T-helper 2 cell treated with Interferon-gamma antibody and Interleukin-4, amounts not matched to agents 5 μg/mL and 100 μg/mL, for 36 hours (primary cell): ENCODE measurements around the gene LILRB3.
"Not testable (repeated sequence)": the region's sequence is repeated elsewhere in the genome, so short reads cannot be mapped to it uniquely, and the experiment has no call there.

Experiments
- DNase-seq: peaks from one replicate; pipeline ENCODE4 v3.0.0; 2021; ENCODE audit warnings: low spot score
- H3K27ac Mint-ChIP-seq: one replicate; pipeline ENCODE4 v1.8.0; 2021; ENCODE audit warnings: mild to moderate bottlenecking, mixed read lengths
- H3K27me3 Mint-ChIP-seq: one replicate; pipeline ENCODE4 v1.8.0; 2021; ENCODE audit warnings: low read depth, mixed read lengths
- H3K36me3 Mint-ChIP-seq: one replicate; pipeline ENCODE4 v1.8.0; 2021; ENCODE audit warnings: low read depth, mixed read lengths
- H3K4me1 Mint-ChIP-seq: one replicate; pipeline ENCODE4 v1.8.0; 2021; ENCODE audit warnings: low read depth, mixed read lengths
- H3K4me3 Mint-ChIP-seq: one replicate; pipeline ENCODE4 v1.8.0; 2022; ENCODE audit warnings: mild to moderate bottlenecking, moderate library complexity, mixed read lengths
- H3K9me3 Mint-ChIP-seq: one replicate; pipeline ENCODE4 v1.8.0; 2021; ENCODE audit warnings: mixed read lengths

Gene LILRB3

DNA sequence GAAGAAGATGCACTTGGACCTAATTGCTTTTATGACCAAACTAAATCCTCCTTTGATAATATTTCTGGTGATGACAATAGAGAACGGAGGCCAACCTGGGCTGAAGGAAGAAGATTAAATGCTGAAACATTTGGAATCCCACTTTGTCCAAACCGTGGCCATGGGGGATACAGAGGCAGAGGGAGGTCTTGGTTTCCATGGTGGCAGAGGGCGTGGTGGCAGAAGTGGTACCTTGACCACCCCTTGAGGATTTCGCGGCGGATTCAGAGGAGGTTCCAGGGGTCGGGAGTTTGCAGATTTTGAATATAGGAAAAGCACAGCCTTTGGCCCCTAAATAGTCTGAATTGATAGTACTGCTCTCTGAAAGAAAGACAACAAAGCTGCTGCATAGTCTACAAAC, 7.2 kb upstream of the LILRB3 start:
- H3K9me3 Mint-ChIP-seq, result peaks cover 3% of the 10 kb centered on the region
- peaks cover 33% of the 10 kb centered on the region for H3K27me3 Mint-ChIP-seq
- peaks cover 3% of the 10 kb centered on the region for H3K4me1 Mint-ChIP-seq
- no peak overlapping the region for H3K27ac Mint-ChIP-seq
- DNase-seq, result no peak
- H3K4me3 Mint-ChIP-seq, result no peak overlapping the region
- H3K36me3 Mint-ChIP-seq, result no peaks in the 10 kb centered on the region

- no peak for DNase-seq
- Mint-ChIP-seq H3K27ac (no peak overlapping the region), H3K4me1 (peaks cover 3% of the 10 kb centered on the region), H3K36me3 (no peaks in the 10 kb centered on the region), H3K27me3 (peaks cover 25% of the 10 kb centered on the region), H3K9me3 (peaks cover 3% of the 10 kb centered on the region), H3K4me3 (no peak overlapping the region)
These were observed 6.3 kb upstream of the LILRB3 start for GRCh38 chr19:54229146-54229545.

- DNase-seq, H3K4me3 Mint-ChIP-seq, H3K4me1 Mint-ChIP-seq, H3K36me3 Mint-ChIP-seq, H3K9me3 Mint-ChIP-seq, H3K27ac Mint-ChIP-seq: not testable (repeated sequence)
- H3K27me3 Mint-ChIP-seq, result peaks cover 11% of the 10 kb centered on the region
These were observed 1.8 kb upstream of the LILRB3 start for GRCh38 chr19:54224619-54225018.

DNA sequence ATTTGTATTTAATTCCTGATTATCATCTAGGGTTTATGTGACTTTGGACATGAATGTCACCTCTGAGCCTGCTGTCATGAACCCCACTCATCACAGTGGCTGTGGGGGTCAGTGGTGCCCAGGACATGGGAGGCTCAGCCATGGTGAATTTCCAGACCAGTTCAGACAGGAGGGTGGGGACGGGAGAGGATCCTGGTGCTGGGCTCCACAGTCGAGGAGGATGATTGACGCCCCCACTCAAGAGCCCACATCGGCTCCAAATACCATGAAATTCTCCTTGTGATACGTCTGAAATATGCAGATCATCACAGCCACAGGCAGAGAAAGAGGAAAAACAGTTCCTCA, 1.1 kb upstream of the LILRB3 start:
- H3K4me1 Mint-ChIP-seq, DNase-seq, H3K27me3 Mint-ChIP-seq, H3K36me3 Mint-ChIP-seq, H3K27ac Mint-ChIP-seq, H3K9me3 Mint-ChIP-seq, H3K4me3 Mint-ChIP-seq: not testable (repeated sequence)

DNA sequence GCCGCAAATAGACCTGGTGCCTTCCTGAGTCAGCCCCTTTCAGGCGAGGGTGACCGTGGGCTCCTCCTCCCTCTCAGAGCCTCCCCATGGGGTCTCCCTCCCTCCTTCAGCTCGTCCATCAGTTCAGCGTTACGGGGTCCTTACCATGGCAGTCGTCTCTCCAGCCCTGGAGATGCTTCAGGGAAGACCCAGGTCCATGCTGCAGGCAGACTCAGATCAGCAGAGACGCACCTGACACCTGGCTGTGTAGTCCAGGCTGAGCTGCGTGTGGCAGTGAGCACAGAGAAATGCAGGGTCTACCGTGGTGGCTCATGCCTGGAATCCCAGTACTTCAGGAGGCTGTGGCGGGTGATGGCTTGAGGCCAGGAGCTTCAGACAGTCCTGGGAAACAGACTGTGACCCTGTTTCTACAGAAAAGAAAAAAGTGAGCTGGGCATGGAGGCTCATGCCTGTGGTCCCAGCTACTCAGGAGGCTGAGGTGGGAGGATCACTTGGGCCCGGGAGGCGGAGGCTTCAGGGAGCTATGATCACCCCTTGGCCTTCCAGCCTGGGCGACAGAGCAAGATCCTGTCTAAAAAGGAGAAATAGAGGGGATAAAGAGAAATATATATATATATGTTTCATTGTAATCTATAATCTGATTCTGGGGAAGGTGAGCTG, 600 bp upstream of the LILRB3 start:
- not testable (repeated sequence) for H3K27me3 Mint-ChIP-seq, H3K27ac Mint-ChIP-seq, H3K36me3 Mint-ChIP-seq, H3K9me3 Mint-ChIP-seq, H3K4me3 Mint-ChIP-seq, H3K4me1 Mint-ChIP-seq, DNase-seq

DNA sequence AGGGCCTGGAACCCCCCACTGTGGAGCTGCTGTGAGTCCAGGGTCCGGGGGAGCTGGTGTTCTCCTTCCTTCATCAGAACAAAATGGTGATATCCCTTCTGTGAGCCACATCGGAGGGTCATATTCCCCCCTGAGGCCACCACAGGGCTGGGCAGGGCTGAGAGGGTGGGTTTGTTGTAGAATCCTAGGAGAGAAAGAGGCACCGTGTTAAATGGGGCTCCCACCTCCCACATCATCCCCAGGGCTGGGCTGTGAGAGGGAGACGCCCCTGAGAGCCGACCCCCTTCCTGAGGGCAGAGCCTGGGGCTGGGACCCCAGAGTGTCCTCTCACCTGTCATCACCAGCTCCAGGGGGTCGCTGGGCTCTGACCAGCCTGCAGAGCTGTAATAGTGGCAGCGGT, 860 bp downstream of the LILRB3 start:
- not testable (repeated sequence) for H3K27me3 Mint-ChIP-seq, H3K9me3 Mint-ChIP-seq, H3K36me3 Mint-ChIP-seq, H3K4me3 Mint-ChIP-seq, H3K27ac Mint-ChIP-seq, H3K4me1 Mint-ChIP-seq, DNase-seq

- not testable (repeated sequence) for H3K4me3 Mint-ChIP-seq, H3K9me3 Mint-ChIP-seq, H3K36me3 Mint-ChIP-seq, DNase-seq, H3K27ac Mint-ChIP-seq, H3K4me1 Mint-ChIP-seq, H3K27me3 Mint-ChIP-seq
These were observed 3.1 kb downstream of the LILRB3 start for GRCh38 chr19:54219702-54220101.

DNA sequence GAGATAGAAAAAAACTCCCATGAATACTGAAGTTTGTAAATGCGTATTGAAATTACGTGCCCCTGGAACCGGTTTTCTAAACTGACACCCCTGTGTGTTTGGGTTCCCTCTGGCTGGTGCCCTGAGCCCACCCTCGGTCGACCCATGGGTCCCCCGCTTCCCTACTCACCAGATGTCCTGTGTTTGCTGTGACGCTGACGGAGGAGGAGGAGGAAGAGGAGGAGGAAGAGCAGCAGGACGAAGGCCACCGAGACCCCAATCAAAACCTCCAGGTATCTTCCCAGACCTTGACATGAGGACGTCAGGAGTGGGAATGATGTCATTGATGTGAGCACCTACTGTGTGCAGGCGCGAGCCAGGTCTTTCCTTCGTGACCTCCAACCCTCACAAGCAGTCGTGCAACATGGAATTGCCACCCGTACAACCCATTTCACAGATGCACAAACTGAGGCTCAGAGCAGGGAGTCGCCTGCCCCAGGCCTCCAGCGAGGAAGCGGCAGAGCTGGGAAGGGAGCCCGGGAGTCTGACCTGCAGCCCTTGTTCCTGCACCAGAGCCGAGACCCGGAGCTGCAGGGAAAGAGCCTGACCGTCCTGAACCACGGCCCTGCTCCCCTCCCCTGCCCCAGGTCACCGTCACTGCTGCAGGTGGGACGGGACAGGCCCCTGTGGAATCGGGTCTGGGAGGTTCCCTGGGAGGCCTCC, 3.7 kb downstream of the LILRB3 start:
- H3K9me3 Mint-ChIP-seq, result no peaks in the 10 kb centered on the region

DNA sequence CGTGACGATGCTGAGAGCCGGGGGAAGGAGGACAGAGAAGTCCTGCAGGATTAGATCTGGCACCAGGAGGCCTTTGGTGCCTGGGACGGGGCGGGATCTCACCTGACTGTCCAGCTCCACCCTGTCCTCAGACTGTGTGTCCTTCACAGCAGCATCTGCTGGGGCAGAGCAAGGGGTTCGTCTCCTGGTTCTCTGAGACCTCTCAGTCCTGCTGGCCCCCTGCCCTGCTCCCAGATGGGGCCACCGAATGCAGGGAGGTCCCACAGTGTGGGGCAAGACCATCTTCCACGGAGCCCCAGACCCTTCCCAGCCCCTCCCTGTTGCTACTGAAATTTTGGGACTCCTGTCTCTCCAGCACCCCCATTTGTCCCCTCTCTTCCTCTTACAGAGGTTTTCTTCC, 4.5 kb downstream of the LILRB3 start:
- peaks cover 4% of the 10 kb centered on the region for H3K36me3 Mint-ChIP-seq
- no peak for DNase-seq
- peaks cover 5% of the 10 kb centered on the region for H3K4me1 Mint-ChIP-seq
- no peak overlapping the region for H3K27ac Mint-ChIP-seq
- no peaks in the 10 kb centered on the region for H3K9me3 Mint-ChIP-seq
- H3K4me3 Mint-ChIP-seq, result no peak overlapping the region
- no peaks in the 10 kb centered on the region for H3K27me3 Mint-ChIP-seq

More for the DNA sequence above, 3.7 kb downstream of the LILRB3 start:
- no peak overlapping the region for H3K4me3 Mint-ChIP-seq
- H3K36me3 Mint-ChIP-seq, result peaks cover 3% of the 10 kb centered on the region
- no peak overlapping the region for H3K27ac Mint-ChIP-seq
- DNase-seq, result no peak
- peaks cover 5% of the 10 kb centered on the region for H3K4me1 Mint-ChIP-seq
- peaks cover 3% of the 10 kb centered on the region for H3K27me3 Mint-ChIP-seq

DNA sequence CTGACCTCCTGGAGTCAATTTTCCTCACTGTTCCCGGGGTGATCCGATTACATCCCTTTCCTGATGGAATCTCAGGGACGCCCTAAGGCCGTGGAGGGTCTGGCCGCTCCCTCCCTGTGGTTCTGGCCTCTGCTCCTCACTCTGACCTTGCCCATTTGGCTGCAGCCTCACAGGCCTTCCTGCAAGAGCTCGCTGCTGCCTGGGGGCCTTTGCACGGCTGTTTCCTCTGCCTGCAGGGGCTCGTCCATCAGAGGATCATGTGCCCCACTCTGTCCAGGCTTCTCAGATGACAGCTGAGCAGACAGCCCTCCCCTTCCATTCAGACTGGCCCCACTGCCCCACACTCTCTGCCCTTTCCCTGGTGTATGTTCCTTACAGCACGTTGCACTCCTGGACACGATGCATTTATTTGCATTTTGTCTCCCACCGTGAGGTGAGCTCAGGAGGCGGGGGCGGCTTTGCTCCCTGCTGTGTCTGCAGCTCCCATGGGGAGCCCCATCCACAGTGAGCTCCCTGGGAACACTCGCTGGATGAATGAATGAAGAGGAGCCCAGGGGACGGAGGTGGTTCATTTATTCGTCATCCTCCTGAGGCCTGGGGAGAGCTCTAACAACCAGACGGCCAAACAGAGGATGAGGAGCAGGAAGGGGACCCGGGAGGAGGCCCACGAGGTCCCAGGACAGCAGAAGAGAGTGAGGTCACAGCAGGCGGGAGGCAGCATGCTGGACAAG, 5.1 kb downstream of the LILRB3 start:
- H3K27me3 Mint-ChIP-seq, H3K36me3 Mint-ChIP-seq, H3K9me3 Mint-ChIP-seq, H3K4me1 Mint-ChIP-seq, H3K4me3 Mint-ChIP-seq, H3K27ac Mint-ChIP-seq, DNase-seq: not testable (repeated sequence)

GRCh38 chr19:54216869-54217268, 5.9 kb downstream of the LILRB3 start:
- Mint-ChIP-seq H3K36me3 (peaks cover 11% of the 10 kb centered on the region), H3K27ac (no peak overlapping the region), H3K27me3 (no peaks in the 10 kb centered on the region), H3K9me3 (no peaks in the 10 kb centered on the region), H3K4me1 (no peaks in the 10 kb centered on the region), H3K4me3 (no peak overlapping the region)
- DNase-seq, result no peak

DNA sequence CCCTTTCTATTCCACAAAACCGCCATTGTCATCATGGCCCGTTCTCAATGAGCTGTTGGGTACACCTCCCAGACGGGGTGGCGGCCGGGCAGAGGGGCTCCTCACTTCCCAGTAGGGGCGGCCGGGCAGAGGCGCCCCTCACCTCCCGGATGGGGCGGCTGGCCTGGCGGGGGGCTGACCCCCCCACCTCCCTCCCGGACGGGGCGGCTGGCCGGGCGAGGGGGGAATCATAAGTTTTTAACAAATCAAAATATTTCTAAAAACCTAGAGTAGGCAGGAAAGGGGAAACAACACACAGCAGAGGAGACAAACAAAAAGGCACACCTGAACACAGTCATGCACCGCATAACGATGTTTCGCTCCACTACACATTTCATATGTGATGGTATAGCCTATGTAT, 8.1 kb downstream of the LILRB3 start:
- not testable (repeated sequence) for DNase-seq, H3K27ac Mint-ChIP-seq, H3K4me3 Mint-ChIP-seq, H3K27me3 Mint-ChIP-seq, H3K9me3 Mint-ChIP-seq
- peaks cover 14% of the 10 kb centered on the region for H3K4me1 Mint-ChIP-seq
- peaks cover 24% of the 10 kb centered on the region for H3K36me3 Mint-ChIP-seq

DNA sequence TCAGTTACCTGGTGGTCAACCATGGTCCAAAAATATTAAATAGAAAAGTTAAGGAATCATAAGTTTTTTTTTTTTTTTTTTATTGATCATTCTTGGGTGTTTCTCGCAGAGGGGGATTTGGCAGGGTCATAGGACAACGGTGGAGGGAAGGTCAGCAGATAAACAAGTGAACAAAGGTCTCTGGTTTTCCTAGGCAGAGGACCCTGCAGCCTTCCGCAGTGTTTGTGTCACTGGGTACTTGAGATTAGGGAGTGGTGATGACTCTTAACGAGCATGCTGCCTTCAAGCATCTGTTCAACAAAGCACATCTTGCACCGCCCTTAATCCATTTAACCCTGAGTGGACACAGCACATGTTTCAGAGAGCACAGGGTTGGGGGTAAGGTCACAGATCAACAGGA, 8.6 kb downstream of the LILRB3 start:
- not testable (repeated sequence) for H3K4me3 Mint-ChIP-seq, DNase-seq, H3K9me3 Mint-ChIP-seq, H3K27me3 Mint-ChIP-seq, H3K27ac Mint-ChIP-seq
- peaks cover 19% of the 10 kb centered on the region for H3K4me1 Mint-ChIP-seq
- peaks cover 24% of the 10 kb centered on the region for H3K36me3 Mint-ChIP-seq

DNA sequence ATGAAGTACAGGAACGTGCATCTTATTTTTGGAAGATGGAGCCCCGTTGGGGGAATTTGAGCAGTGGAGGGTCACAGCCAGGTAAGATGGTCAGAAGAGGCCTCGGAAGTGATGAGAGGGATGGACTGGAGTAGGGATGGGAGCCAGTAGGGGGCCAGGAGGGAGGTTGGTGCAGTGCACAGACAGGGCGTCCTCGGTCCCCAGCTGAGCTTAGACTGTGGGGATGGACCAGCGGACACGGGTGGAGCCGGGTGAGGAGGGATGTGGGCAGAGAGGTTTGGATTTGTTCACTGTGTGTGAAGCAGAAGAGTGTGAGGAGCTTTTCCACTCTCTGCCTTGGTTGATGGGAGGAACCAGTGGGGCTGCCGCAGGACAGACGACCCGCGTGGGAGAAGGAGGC, 11.6 kb downstream of the LILRB3 start:
- Mint-ChIP-seq H3K4me3 (peak overlapping the region; percentile 23), H3K36me3 (peaks cover 45% of the 10 kb centered on the region), H3K27me3 (no peaks in the 10 kb centered on the region), H3K27ac (peak overlapping the region; percentile 86), H3K4me1 (peaks cover 41% of the 10 kb centered on the region), H3K9me3 (no peaks in the 10 kb centered on the region)
- DNase-seq, result no peak
